BJ (cell line): ENCODE results near the gene NUCB1. TPM values are rescaled to one million over a fixed set of nuclear protein-coding genes. Genes with fewer than 3 reads are reported as not detected.
A peak's percentile ranks its signal among the peaks of the same experiment; 100 is the strongest.
"Not testable (repeated sequence)": the region's sequence is repeated elsewhere in the genome, so short reads cannot be mapped to it uniquely, and the experiment has no call there.

Experiments
- CTCF ChIA-PET: fragments of 350-600 bp; formaldehyde crosslinking; extraction: SDS; loops from one replicate; lab custom pipeline; 2021; ENCODE audit warnings: antibody characterized with exemption, inconsistent platforms; lab: Yijun Ruan, JAX
- POLR2A ChIA-PET: fragments of 300-600 bp; sonication (Branson Sonifier 250); formaldehyde crosslinking; extraction: SDS; loops from one replicate; lab custom pipeline; 2021; ENCODE audit warnings: antibody characterized with exemption; lab: Charles Lee
- DNase-seq: peaks from one replicate; pipeline ENCODE4 v3.0.0-alpha.2; 2011; ENCODE audit warnings: low read depth
- H3K27me3 ChIP-seq: 2 replicates; pipeline ENCODE4 v1.6.0; 2011; ENCODE audit warnings: low read length; ENCODE audit not compliant: control insufficient read depth, insufficient read depth
- H3K36me3 ChIP-seq: 2 replicates; pipeline ENCODE4 v1.5.1; 2011; ENCODE audit warnings: low read length; ENCODE audit not compliant: control insufficient read depth, insufficient read depth
- H3K4me3 ChIP-seq: 2 replicates; pipeline ENCODE4 v1.5.1; 2011; ENCODE audit warnings: low read depth, mild to moderate bottlenecking, control low read depth, low read length
- polyA plus RNA-seq: library from polyadenylated mRNA; depleted of rRNA; stranded (reverse); fragments of >200 nt; gene quantifications from 2 replicates; pipeline ENCODE4 v1.2.3, GENCODE V29; 2011
- TF ChIP-seq, protein P1 (sequence below): IDR thresholded peaks from 2 replicates; pipeline ENCODE4 v1.5.1; 2011; ENCODE audit warnings: low read depth, mild to moderate bottlenecking, control low read depth, inconsistent platforms, low read length, moderate library complexity; ENCODE audit not compliant: insufficient read depth

NUCB1 gene
- polyA plus RNA-seq, 1 experiment: 305 TPM

DNA sequence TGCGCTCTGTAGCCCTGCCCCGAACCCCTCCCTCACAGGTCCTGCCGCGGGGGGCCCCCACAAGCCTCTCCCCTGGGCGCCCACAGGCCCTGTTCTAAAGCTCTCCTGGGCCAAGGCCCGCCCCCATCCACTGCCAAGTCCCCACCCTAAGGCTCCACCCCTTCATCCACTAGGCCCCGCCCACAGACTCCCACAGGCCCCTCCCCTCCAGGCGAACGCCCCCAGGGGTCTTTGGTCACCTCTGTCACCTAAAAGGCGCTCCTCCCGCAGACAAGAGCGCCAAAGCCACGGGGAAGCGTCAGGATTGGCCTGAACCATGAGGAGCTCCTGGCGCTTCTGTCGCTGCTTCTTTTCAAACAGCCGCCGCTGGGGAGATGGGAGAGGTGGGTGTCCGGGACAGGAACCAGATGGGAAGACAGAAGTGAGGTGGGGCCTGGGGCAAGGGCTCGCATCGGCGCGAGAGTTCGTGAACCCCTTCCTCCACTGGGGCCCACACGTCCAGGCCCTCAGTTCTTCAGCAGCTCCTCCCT lies 3.9 kb upstream of the NUCB1 start:
- TF ChIP-seq, protein P1, sequence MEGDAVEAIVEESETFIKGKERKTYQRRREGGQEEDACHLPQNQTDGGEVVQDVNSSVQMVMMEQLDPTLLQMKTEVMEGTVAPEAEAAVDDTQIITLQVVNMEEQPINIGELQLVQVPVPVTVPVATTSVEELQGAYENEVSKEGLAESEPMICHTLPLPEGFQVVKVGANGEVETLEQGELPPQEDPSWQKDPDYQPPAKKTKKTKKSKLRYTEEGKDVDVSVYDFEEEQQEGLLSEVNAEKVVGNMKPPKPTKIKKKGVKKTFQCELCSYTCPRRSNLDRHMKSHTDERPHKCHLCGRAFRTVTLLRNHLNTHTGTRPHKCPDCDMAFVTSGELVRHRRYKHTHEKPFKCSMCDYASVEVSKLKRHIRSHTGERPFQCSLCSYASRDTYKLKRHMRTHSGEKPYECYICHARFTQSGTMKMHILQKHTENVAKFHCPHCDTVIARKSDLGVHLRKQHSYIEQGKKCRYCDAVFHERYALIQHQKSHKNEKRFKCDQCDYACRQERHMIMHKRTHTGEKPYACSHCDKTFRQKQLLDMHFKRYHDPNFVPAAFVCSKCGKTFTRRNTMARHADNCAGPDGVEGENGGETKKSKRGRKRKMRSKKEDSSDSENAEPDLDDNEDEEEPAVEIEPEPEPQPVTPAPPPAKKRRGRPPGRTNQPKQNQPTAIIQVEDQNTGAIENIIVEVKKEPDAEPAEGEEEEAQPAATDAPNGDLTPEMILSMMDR: no peak
- peaks cover 4% of the 10 kb centered on the region; the same call in 1 of the 2 replicates for H3K27me3 ChIP-seq
- peak overlapping the region; percentile 33 for H3K4me3 ChIP-seq
- CTCF ChIA-PET: interaction anchor here (0.7 to 1.2 kb wide), 2 partner anchors 16 to 29 kb away, joined by 3 to 4 read pairs; no protein-coding TSS in a partner anchor
- POLR2A ChIA-PET: interaction anchor here (0.5 kb wide), 1 partner anchor 44 kb away, joined by 3 read pairs; no protein-coding TSS in a partner anchor
- H3K36me3 ChIP-seq: no peaks in the 10 kb centered on the region
- no peak for DNase-seq

DNA sequence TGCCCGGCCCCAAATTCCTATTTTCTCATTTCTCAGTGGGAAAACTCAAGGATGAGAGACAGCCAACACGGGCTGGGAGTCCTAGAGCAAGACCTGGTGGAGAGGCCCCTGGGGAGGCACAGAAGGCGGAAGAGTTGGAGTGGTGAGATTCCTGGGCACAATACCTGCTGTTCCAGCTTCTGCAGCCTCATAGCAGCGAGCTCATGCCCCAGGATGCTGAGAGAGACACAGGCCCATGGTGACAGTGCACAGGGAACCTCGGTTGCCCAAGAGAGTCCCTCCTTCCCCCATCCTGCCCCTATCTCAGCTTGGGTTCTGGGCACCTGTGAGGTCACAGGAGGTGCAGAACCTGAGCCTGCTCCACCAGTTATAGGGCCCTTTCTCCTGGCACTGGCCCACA lies 2.9 kb upstream of the NUCB1 start:
- ChIA-PET CTCF (interaction anchor here (0.7 to 1.2 kb wide), 2 partner anchors 17 to 28 kb away, joined by 3 to 4 read pairs; no protein-coding TSS in a partner anchor), POLR2A (no interaction called here)
- TF ChIP-seq, protein P1: no peak
- peaks cover 4% of the 10 kb centered on the region; the same call in 1 of the 2 replicates for H3K27me3 ChIP-seq
- no peak overlapping the region for H3K4me3 ChIP-seq
- H3K36me3 ChIP-seq: no peaks in the 10 kb centered on the region
- no peak for DNase-seq

DNA sequence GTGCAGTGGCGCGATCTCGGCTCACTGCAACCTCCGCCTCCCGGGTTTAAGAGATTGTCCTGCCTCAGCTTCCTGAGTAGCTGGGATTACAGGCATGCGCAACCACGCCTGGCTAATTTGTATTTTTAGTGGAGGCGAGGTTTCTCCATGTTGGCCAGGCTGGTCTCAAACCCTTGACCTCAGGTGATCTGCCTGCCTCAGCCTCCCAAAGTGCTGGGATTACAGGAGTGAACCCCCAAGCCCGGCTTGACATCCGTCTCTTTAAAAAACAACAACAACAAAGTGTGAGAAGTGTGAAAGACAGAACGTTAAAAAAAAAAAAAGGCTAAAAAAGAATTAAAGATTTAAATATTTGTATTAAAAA lies 744 bp upstream of the NUCB1 start:
- DNase-seq, POLR2A ChIA-PET, H3K36me3 ChIP-seq, H3K27me3 ChIP-seq: not testable (repeated sequence)
- H3K4me3 ChIP-seq: peak overlapping the region; percentile 63
- CTCF ChIA-PET: interaction anchor here (0.7 to 1.2 kb wide), 3 partner anchors 65 to 111 kb away, joined by 3 to 4 read pairs (median 3); no protein-coding TSS in a partner anchor

DNA sequence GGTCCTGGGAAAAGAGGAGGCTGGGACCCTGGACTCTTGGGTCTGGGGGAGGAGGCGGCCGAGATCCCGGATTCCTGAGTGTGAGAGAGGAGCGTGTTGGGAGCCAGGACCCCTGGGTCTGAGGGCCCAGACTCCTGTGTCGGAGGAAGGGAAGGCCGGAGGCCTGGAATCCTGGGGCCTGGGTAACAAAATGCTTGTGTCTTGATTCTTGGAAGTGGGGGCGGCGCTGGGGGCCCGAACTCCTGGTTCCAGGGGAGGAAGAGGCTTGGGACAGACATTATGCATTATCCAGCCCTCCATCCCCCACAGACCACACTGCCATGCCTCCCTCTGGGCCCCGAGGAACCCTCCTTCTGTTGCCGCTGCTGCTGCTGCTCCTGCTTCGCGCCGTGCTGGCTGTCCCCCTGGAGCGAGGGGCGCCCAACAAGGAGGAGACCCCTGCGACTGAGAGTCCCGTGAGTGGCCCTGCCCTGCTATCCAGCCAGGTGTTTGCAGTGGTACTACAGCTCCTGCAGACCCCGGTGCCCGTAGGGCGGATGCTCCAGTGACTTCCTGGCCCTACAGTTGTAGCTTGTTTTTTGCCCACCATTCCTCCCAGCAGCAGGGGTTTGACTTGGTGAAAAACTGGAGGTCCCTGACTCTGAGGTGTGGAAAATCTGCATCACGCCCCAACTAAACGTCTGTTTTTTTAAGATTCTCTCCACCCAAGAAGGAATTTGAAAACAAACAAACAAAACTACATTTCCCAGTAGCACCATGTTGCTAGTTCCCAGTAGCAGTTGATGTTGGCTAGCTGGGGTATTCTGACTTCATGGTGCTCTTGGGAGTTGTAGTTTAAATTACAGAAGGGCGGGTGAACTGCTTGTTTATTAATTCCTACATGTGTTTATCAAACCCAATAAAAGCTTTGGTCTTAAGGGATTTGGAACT lies 630 bp downstream of the NUCB1 start:
- CTCF ChIA-PET: interaction anchor here (0.9 to 1.2 kb wide), 4 partner anchors 63 to 70 kb away, joined by 3 to 4 read pairs (median 4); no protein-coding TSS in a partner anchor

DNA sequence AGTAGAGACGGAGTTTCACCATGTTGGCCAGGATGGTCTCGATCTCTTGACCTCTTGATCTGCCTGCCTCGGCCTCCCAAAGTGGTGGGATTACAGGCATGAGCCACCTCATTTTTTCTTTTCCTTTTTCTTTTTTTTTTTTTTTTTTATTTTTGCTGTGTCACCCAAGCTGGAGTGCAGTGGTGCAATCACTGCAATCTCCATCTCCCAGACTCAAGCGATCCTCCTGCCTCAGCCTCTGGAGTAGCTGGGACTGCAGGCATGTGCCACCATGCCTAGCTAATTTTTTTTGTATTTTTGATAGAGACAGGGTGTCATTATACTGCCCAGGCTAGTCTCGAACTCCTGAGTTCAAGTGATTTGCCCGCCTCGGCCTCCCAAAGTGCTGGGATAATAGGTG lies 2.2 kb downstream of the NUCB1 start:
- peaks cover 13% of the 10 kb centered on the region for H3K36me3 ChIP-seq
- POLR2A ChIA-PET, CTCF ChIA-PET, DNase-seq, H3K27me3 ChIP-seq, H3K4me3 ChIP-seq: not testable (repeated sequence)

More for the DNA sequence above, 630 bp downstream of the NUCB1 start:
- POLR2A ChIA-PET: interaction anchor here (0.6 to 1.1 kb wide), 2 partner anchors 22 to 93 kb away, joined by 3 to 5 read pairs; partner anchors contain the start of gene RUVBL2
- TF ChIP-seq, protein P1: no peak
- H3K4me3 ChIP-seq: peak overlapping the region; percentile 63
- no peaks in the 10 kb centered on the region for H3K27me3 ChIP-seq
- H3K36me3 ChIP-seq: peaks cover 13% of the 10 kb centered on the region
- no peak for DNase-seq

DNA sequence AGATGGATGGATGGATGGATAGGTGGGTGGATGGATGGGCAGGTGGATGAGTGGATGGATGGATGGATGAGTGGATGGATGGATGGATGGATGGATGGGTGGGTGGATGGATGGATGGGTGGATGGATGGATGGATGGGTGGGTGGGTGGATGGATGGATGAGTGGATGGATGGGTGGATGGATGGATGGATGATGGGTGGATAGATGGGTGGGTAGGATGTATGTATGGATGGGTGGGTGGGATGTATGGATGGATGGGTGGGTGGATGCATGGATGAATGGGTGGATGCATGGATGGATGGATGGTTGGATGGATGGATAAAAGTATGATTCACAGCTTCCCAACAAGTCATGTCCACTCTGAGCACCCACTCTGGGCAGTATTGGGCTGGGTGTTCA lies 3.7 kb downstream of the NUCB1 start:
- H3K27me3 ChIP-seq, CTCF ChIA-PET, POLR2A ChIA-PET, DNase-seq, H3K4me3 ChIP-seq: not testable (repeated sequence)
- H3K36me3 ChIP-seq: peaks cover 16% of the 10 kb centered on the region
